HG02798 (cell line): Measurements from ENCODE around the gene CSF3.

Experiments
- ATAC-seq: cut with Tn5 transposase; IDR thresholded peaks from one replicate; pipeline ENCODE4 v1.9.1; 2021; ENCODE audit warnings: mild to moderate bottlenecking; ENCODE audit not compliant: unreplicated experiment, poor library complexity

The CSF3 gene

DNA sequence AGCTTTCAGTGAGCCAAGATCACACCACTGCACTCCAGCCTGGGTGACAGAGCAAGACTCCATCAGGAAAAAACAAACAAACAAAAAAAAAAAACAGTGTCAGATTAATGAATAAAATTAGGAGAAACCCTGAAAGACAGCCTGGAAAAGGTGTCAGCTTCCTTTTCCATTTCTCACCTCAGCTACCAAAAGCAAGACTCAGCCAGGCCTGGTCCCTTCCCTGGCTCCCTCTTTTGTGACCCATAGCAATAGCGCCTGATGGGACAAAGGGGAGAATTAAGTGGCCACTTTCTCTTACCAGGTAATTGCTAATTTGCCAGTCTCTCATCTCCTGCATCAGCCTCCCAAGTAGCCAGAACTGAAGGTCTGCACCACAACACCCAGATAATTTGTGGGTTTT lies 43.6 kb downstream of the CSF3 start:
- ATAC-seq = no peak

- ATAC-seq = no peak
Measured at GRCh38 chr17:40059729-40060475, 44.7 kb downstream of the CSF3 start.

DNA sequence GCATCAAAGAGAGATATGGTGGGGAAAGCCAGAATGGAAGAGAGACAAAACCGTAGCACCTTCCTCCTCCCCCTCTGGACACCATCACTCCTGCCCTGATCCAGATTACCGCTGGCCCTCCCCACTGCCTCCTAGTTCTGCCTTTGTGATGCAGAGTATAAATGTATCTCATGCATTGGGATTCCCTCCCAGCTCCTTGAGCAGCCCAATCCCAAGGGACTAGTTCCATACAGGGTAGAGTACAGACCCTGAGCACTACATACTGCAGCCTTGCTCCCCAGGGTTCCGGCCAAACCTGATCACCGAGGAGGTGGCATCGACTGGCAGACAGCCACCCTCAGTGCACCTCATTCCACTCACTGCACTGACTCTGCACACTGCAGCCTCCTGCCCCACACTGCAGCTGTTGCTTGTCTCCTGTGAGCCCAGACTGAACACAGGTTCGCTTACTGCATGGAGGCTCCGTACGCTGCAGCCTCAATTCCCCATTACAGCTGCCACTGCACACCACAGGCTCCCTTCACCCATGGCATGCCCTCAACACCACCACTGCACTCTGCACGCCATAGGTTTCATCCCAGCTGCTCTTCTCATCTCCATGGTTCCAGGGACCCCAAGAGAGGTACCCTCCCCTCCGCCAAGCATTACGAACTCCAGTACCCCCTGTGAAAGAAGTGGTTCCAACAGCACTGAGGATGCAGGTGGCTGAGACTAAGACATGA lies 45.8 kb downstream of the CSF3 start:
- no peak for ATAC-seq

DNA sequence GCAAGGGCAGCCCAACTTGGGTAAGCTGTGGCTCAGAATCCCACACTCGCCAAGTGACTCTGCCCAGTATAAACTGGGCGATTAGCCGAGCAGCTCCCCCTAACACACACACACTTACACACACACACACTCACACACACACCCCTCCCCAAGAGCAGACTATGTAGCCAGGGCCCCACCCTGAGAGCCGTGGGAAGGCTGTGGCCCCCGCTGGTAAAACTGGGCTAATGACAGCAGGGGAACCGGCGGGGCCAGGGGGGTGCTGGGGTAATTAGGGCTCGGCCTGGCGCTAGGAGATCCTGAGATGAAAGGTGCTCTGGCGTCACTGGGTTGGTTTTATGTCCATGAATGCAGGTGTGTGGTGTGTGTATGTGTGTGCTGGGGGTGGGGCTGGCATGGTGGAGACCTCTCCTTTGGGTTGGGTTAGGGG lies 46.4 kb downstream of the CSF3 start:
- no peak for ATAC-seq

- ATAC-seq = peak; percentile 73
Measured at GRCh38 chr17:40062329-40063186, 47.3 kb downstream of the CSF3 start, which contains the start of gene THRA. Gene THRA, plus strand, starts transcription at chr17:40062965. Its CDS starts 11,524 bp downstream, at chr17:40074489.

- ATAC-seq = no peak
Measured at GRCh38 chr17:40063187-40063771, 48.0 kb downstream of the CSF3 start.

- ATAC-seq = no peak
Measured at GRCh38 chr17:40063901-40064531, 48.8 kb downstream of the CSF3 start.

DNA sequence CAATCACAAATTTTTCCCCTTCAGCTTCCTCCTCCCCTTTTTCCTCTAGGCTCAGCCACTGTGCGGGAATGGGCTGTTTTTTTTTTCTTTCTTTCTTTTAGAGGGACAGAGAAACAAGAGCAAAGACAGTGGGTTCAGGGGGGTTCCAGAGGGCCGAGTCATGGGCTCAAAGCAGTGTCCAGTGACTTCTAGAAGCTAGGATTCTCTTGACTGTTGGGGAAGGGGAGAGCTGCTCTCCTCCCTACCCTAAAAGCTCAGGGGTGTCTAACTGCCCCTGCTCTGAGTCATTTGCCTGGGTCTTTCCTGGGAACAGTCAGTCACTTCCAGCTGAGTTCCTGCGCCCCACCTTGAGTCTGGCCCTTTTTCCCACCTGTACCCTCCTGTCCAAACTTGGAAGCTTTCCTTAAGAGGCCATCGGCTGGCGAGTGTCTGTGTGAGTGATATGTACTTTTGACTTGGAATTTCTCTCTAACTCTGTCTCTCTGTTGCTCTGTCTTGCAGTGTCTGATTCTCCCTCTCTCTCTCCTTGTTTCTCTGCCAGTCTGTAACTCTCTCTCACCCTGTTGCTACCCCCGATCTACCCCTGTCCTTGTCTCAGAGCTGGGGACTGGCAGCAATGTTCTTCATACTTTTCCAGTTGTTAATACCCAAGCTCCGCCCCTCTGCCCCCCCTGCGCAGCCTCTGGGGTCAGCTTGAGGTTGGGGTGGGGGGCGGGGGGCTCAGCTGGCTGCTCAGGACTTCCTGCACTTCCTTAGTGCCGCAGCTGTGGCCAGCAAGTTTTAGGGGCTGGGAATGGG lies 49.9 kb downstream of the CSF3 start:
- ATAC-seq = no peak

DNA sequence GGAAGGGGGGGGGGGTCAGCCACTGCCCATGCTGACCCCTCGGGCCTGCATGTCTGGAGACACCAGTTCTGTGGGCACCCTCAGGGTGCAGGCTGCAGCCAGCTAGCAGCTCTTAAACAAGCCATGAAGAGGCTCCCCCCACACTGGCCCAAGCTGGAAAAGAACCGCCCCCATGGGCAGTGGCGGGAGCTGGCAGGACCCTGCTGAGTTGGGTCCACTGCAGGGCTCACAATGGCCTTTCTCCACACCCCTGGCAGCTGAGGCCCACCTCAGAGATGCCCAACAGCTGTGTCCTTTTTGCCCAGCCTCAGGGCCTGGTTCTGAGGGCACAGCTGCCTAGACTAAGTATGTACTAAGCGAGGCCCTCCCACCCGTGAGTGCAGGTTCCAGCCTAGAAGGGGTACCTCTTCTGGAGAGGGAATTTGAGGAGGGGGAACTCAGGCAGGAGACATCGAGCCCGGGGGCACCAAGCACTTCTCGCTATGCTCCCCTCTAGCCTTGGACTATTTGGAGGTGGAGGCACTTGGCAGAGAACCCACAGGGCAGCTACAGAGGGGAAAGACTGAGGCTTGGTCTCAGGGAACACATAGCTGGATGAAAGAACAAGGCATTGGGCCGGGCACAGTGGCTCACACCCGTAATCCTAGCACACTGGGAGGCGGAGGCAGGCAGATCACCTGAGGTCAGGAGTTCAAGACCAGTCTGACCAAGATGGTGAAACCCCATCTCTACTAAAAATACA lies 50.7 kb downstream of the CSF3 start:
- ATAC-seq = no peak
